SK-N-SH (cell line): ENCODE results near the gene PLEKHH1.

Experiments
- EP300 ChIP-seq, 2 experiments: IDR thresholded peaks; 2 replicates each; pipeline versions ENCODE4 v1.4.0 to v1.6.1; 2012; ENCODE audit warnings: borderline replicate concordance in 1 of 2, low read depth in 1 of 2, low read length in 1 of 2
- EZH2phosphoT487 ChIP-seq: fragments of 200-600 bp; sonication (generic); IDR thresholded peaks from 2 replicates; pipeline ENCODE4 v1.6.1; 2017; ENCODE audit warnings: low read depth, mixed run types, mild to moderate bottlenecking, antibody characterized with exemption, moderate library complexity, borderline replicate concordance
- POLR2AphosphoS5 ChIP-seq: IDR thresholded peaks from 2 replicates; pipeline ENCODE4 v1.6.1; 2012; ENCODE audit warnings: low read depth, low read length
- SIN3A ChIP-seq: IDR thresholded peaks from 2 replicates; pipeline ENCODE4 v1.6.1; 2012; ENCODE audit warnings: low read depth, mild to moderate bottlenecking, low read length, moderate library complexity, borderline replicate concordance
- SMC3 ChIP-seq: IDR thresholded peaks from 2 replicates; pipeline ENCODE4 v1.6.1; 2012; ENCODE audit warnings: low read depth, low read length, improper control_type of control experiment
- TF ChIP-seq, protein P1 (sequence below): fragments of 200-600 bp; sonication (generic); IDR thresholded peaks from 2 replicates; pipeline ENCODE4 v1.6.1; 2017; ENCODE audit warnings: antibody characterized with exemption, mild to moderate bottlenecking, moderate library complexity

DNA sequence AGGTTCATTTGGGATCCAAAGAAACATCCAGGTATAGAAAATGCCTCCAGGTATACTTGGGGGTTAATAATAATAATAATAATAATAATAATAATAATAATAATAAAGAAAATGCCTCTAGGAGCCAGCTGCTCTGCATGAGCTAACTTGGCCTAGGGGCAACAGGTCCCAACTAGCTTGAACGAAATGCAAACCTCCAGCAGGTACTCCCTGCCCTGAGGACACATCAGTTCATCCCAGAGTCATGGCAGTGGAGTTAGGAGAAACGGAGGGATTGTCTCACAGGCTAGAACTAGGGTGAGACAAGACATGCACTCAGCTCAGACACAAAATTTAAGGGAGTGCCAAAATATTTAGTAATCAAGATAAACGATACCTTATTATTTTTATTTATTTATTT, 32.1 kb upstream of the PLEKHH1 start:
- TF ChIP-seq SMC3: no peak
- no peak for TF ChIP-seq SIN3A
- no peak for TF ChIP-seq EP300 (IDR thresholded peaks at IDR 0.05; ENCODE audit: borderline replicate concordance in 1 of 2, low read depth in 1 of 2, low read length in 1 of 2)
- TF ChIP-seq EZH2phosphoT487: no peak
- TF ChIP-seq, protein P1, sequence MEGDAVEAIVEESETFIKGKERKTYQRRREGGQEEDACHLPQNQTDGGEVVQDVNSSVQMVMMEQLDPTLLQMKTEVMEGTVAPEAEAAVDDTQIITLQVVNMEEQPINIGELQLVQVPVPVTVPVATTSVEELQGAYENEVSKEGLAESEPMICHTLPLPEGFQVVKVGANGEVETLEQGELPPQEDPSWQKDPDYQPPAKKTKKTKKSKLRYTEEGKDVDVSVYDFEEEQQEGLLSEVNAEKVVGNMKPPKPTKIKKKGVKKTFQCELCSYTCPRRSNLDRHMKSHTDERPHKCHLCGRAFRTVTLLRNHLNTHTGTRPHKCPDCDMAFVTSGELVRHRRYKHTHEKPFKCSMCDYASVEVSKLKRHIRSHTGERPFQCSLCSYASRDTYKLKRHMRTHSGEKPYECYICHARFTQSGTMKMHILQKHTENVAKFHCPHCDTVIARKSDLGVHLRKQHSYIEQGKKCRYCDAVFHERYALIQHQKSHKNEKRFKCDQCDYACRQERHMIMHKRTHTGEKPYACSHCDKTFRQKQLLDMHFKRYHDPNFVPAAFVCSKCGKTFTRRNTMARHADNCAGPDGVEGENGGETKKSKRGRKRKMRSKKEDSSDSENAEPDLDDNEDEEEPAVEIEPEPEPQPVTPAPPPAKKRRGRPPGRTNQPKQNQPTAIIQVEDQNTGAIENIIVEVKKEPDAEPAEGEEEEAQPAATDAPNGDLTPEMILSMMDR: no peak
- no peak for TF ChIP-seq POLR2AphosphoS5
